MM.1S (cell line): ENCODE measurements around the gene UNC13A.

ENCODE experiments used
- EZH2phosphoT487 ChIP-seq: fragments of 300-600 bp; sonication (generic); IDR thresholded peaks from 2 replicates; pipeline ENCODE4 v1.6.1; 2018; ENCODE audit warnings: antibody characterized with exemption, low read length
- TF ChIP-seq, protein P1 (sequence below): fragments of 300-600 bp; sonication (generic); IDR thresholded peaks from 2 replicates; pipeline ENCODE4 v1.5.1; 2016; ENCODE audit warnings: antibody characterized with exemption, low read length, mixed read lengths

DNA sequence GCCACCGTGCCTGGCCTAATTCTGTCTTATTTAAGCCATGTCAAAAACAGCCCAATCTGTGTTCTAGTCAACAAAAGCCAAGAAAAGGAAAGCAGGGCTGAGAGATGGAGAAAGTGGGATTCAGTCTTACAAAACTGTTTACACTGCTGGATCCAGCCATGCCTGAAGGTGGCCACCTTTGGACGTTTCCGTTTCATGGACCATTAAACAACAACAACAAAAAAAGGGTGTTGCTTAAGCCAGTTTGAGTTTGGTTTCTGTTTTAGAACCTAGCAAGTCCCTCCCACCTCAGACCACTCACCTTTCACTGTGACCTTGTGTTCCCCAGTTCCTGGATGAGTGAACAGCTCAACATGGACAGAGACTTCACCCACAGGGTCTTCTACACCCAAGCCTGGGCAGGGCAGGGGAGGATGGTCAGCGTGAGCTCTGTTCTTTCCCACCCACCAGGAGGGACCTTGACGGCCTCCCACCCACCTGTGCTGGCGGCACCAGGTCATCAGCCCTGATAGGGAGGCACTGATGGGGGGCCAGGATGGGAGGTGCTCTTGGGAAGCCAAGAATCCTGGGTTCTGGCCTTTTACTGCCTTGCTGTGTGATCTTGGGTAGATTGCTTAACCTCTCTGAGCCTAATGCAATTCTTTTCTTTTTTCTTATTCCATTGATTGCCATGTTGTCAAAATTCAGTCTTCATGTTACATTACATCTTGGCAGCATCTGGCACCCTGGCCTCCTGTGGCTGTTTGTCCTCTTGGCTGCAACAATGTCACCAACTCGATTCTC lies 76.5 kb downstream of the UNC13A start:
- TF ChIP-seq, protein P1, sequence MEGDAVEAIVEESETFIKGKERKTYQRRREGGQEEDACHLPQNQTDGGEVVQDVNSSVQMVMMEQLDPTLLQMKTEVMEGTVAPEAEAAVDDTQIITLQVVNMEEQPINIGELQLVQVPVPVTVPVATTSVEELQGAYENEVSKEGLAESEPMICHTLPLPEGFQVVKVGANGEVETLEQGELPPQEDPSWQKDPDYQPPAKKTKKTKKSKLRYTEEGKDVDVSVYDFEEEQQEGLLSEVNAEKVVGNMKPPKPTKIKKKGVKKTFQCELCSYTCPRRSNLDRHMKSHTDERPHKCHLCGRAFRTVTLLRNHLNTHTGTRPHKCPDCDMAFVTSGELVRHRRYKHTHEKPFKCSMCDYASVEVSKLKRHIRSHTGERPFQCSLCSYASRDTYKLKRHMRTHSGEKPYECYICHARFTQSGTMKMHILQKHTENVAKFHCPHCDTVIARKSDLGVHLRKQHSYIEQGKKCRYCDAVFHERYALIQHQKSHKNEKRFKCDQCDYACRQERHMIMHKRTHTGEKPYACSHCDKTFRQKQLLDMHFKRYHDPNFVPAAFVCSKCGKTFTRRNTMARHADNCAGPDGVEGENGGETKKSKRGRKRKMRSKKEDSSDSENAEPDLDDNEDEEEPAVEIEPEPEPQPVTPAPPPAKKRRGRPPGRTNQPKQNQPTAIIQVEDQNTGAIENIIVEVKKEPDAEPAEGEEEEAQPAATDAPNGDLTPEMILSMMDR = no peak
- TF ChIP-seq EZH2phosphoT487 = no peak
